ENCODE results near the gene KAZALD1. TPM values are rescaled to one million over a fixed set of nuclear protein-coding genes. Genes with fewer than 3 reads are reported as not detected.

KAZALD1 gene
- total and polyA plus RNA-seq, 10 of the 15 experiments (the other 5 are each of a cell fraction or from before 2014, with no cell fraction given), result 0.10 to 4.3 (median 1.9) TPM

DNA sequence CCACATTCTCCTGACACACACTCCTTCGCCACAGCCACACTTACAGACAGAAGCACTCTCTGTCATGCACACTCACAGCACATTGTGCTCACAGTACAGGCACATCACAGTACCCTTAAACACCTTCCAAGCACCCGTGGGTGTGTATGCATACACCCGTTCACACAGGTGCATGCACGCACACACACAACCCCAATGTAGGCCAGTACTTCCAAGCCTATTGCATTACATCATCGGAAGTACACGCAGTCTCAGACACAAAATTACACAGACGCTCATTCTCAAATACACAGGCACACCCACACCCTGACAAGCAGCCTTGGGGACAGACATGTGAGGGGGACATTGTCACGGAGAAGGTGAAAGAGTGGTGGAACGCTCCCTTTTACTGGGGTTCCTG lies 11.1 kb downstream of the KAZALD1 start:
- Histone ChIP-seq H3K9me3 (replicated peaks; ENCODE audit: control insufficient read depth, insufficient read depth, low read length) (no peaks in the 10 kb centered on the region), H3K79me2 (ENCODE audit: control insufficient read depth, insufficient read depth, low read length) (no peaks in the 10 kb centered on the region), H3K27me3 (replicated peaks in 1 of 2; ENCODE audit: control insufficient read depth in 2 of 2, insufficient read depth in 2 of 2, low read length in 1 of 2) (peaks cover 0 to 2% of the 10 kb centered on the region in 2 experiments; a peak in 3 of 4 replicates), H3K9ac (ENCODE audit: control insufficient read depth, insufficient read depth, low read length) (no peak overlapping the region), H3K4me1 (ENCODE audit: control insufficient read depth, insufficient read depth, low read length) (peaks cover 15% of the 10 kb centered on the region), H3K4me2 (ENCODE audit: control insufficient read depth, insufficient read depth) (no peak overlapping the region), H2AFZ (ENCODE audit: control insufficient read depth, low read depth, low read length) (no peak overlapping the region), H3K36me3 (ENCODE audit: control insufficient read depth in 2 of 2, insufficient read depth in 2 of 2, low read length in 1 of 2) (no peaks in the 10 kb centered on the region), H4K20me1 (ENCODE audit: control insufficient read depth, insufficient read depth) (no peaks in the 10 kb centered on the region), H3K4me3 (no peak overlapping the region), H3K27ac (ENCODE audit: control insufficient read depth, insufficient read depth) (no peak overlapping the region)
- DNase-seq (ENCODE audit: low read depth, low spot score) (no peak), ATAC-seq (no peak), FAIRE-seq (no peak)
- ChIA-PET RAD21 (ENCODE audit: unreplicated experiment) (no interaction called here), POLR2A (no interaction called here), SMC1A (ENCODE audit: uncharacterized antibody, unreplicated experiment) (no interaction called here), CTCF (no interaction called here)
- BruUV-seq (replicated peaks), result no TSS peak
- 65% methylated on average over 9 of the region's 9 CpGs for WGBS (ENCODE audit: insufficient coverage, insufficient replicate concordance, low lambda C conversion rate, missing lambda C conversion rate)
- in situ Hi-C loops (cut with MboI), result no loop called here
- intact Hi-C loops (cut with micrococcal nuclease; ENCODE audit: unreplicated experiment), result no loop called here
- TF ChIP-seq LARP7 (IDR thresholded peaks at IDR 0.05) (no peak), YY1 (IDR thresholded peaks at IDR 0.05; ENCODE audit: low read depth, low read length) (no peak)
- TF ChIP-seq, protein P1, sequence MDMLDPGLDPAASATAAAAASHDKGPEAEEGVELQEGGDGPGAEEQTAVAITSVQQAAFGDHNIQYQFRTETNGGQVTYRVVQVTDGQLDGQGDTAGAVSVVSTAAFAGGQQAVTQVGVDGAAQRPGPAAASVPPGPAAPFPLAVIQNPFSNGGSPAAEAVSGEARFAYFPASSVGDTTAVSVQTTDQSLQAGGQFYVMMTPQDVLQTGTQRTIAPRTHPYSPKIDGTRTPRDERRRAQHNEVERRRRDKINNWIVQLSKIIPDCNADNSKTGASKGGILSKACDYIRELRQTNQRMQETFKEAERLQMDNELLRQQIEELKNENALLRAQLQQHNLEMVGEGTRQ (IDR thresholded peaks at IDR 0.05; ENCODE audit: borderline replicate concordance, low read depth, low read length), result no peak

DNA sequence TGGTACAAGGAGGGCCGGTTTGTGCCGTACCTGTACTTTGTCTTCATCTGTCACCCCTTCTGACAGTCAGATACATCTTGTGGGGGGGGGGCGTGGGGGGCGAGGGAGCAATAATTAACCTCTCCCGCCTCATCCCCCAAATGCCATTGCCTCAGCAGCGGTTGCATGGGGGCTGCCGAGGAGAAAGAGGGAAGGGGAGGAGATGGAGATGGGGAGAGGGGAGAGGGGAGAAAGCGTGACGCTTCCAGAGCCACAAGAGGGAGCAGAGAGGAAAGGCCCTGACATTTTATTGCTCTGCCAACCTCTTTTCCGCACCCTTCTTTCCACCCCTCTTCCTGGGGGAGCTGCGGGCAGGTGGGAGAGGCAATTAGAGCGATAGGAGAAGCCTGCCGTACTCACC lies 11.8 kb downstream of the KAZALD1 start:
- no peaks in the 10 kb centered on the region for H3K79me2 ChIP-seq (ENCODE audit: control insufficient read depth, insufficient read depth, low read length)
- no peaks in the 10 kb centered on the region for H3K36me3 ChIP-seq (ENCODE audit: control insufficient read depth in 2 of 2, insufficient read depth in 2 of 2, low read length in 1 of 2)
- no peak for FAIRE-seq
- 5% methylated on average over 11 of the region's 13 CpGs for WGBS (ENCODE audit: insufficient coverage, insufficient replicate concordance, low lambda C conversion rate, missing lambda C conversion rate)
- no peaks in the 10 kb centered on the region for H4K20me1 ChIP-seq (ENCODE audit: control insufficient read depth, insufficient read depth)
- H3K27ac ChIP-seq (ENCODE audit: control insufficient read depth, insufficient read depth), result no peak overlapping the region
- ChIA-PET POLR2A (no interaction called here), CTCF (interaction anchor here (1.1 to 3.2 kb wide), 3 partner anchors 15 to 22 kb away, joined by 5 to 17 read pairs (median 9); no protein-coding TSS in a partner anchor), RAD21 (ENCODE audit: unreplicated experiment) (interaction anchor here (1.7 kb wide), 1 partner anchor 69 kb away, joined by 4 read pairs; no protein-coding TSS in a partner anchor), SMC1A (ENCODE audit: uncharacterized antibody, unreplicated experiment) (interaction anchor here (1.7 to 1.9 kb wide), 2 partner anchors 22 to 31 kb away, joined by 5 to 7 read pairs; no protein-coding TSS in a partner anchor)
- in situ Hi-C loops (cut with MboI), result no loop called here
- H3K9me3 ChIP-seq (replicated peaks; ENCODE audit: control insufficient read depth, insufficient read depth, low read length), result no peaks in the 10 kb centered on the region
- peaks cover 0 to 4% of the 10 kb centered on the region in 2 experiments; a peak in 3 of 4 replicates for H3K27me3 ChIP-seq (replicated peaks in 1 of 2; ENCODE audit: control insufficient read depth in 2 of 2, insufficient read depth in 2 of 2, low read length in 1 of 2)
- H2AFZ ChIP-seq (ENCODE audit: control insufficient read depth, low read depth, low read length), result no peak overlapping the region
- ATAC-seq, result no peak
- intact Hi-C loops (cut with micrococcal nuclease; ENCODE audit: unreplicated experiment), result no loop called here
- BruUV-seq (replicated peaks), result no TSS peak
- H3K4me2 ChIP-seq (ENCODE audit: control insufficient read depth, insufficient read depth), result no peak overlapping the region
- no peak for DNase-seq (ENCODE audit: low read depth, low spot score)
- peaks cover 15% of the 10 kb centered on the region for H3K4me1 ChIP-seq (ENCODE audit: control insufficient read depth, insufficient read depth, low read length)
- no peak overlapping the region for H3K4me3 ChIP-seq
- no peak overlapping the region for H3K9ac ChIP-seq (ENCODE audit: control insufficient read depth, insufficient read depth, low read length)
- no peak for TF ChIP-seq ZNF622 (IDR thresholded peaks at IDR 0.05)
- TF ChIP-seq, protein P2, sequence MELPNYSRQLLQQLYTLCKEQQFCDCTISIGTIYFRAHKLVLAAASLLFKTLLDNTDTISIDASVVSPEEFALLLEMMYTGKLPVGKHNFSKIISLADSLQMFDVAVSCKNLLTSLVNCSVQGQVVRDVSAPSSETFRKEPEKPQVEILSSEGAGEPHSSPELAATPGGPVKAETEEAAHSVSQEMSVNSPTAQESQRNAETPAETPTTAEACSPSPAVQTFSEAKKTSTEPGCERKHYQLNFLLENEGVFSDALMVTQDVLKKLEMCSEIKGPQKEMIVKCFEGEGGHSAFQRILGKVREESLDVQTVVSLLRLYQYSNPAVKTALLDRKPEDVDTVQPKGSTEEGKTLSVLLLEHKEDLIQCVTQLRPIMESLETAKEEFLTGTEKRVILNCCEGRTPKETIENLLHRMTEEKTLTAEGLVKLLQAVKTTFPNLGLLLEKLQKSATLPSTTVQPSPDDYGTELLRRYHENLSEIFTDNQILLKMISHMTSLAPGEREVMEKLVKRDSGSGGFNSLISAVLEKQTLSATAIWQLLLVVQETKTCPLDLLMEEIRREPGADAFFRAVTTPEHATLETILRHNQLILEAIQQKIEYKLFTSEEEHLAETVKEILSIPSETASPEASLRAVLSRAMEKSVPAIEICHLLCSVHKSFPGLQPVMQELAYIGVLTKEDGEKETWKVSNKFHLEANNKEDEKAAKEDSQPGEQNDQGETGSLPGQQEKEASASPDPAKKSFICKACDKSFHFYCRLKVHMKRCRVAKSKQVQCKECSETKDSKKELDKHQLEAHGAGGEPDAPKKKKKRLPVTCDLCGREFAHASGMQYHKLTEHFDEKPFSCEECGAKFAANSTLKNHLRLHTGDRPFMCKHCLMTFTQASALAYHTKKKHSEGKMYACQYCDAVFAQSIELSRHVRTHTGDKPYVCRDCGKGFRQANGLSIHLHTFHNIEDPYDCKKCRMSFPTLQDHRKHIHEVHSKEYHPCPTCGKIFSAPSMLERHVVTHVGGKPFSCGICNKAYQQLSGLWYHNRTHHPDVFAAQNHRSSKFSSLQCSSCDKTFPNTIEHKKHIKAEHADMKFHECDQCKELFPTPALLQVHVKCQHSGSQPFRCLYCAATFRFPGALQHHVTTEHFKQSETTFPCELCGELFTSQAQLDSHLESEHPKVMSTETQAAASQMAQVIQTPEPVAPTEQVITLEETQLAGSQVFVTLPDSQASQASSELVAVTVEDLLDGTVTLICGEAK (IDR thresholded peaks at IDR 0.05; ENCODE audit: borderline replicate concordance), result no peak
- no peak for TF ChIP-seq ZBED1 (IDR thresholded peaks at IDR 0.05; ENCODE audit: borderline replicate concordance)
- no peak for TF ChIP-seq BCLAF1 (IDR thresholded peaks at IDR 0.05)
- no peak for TF ChIP-seq MEF2A (IDR thresholded peaks at IDR 0.05; ENCODE audit: insufficient read depth, low read depth, low read length)
- TF ChIP-seq MTA2 (IDR thresholded peaks at IDR 0.05; ENCODE audit: low read depth), result no peak
- TF ChIP-seq CBFB (IDR thresholded peaks at IDR 0.05; ENCODE audit: low read depth), result no peak
- no peak for TF ChIP-seq TCF12 (IDR thresholded peaks at IDR 0.05; ENCODE audit: low read depth, low read length)

Measured in GM12878 (cell line).